Liver (tissue), 3 donors: Measurements from ENCODE around the gene DDX23.

ENCODE experiments used
- JUND ChIP-seq, 2 donors: IDR thresholded peaks; 2 replicates each; pipeline ENCODE4 v1.6.1; 2016; ENCODE audit warnings: antibody characterized with exemption in 2 of 2
- RAD21 ChIP-seq, 2 donors: IDR thresholded peaks; 2 replicates each; pipeline ENCODE4 v1.6.1; 2016; ENCODE audit warnings: antibody characterized with exemption in 2 of 2, mild to moderate bottlenecking in 2 of 2
- YY1 ChIP-seq: IDR thresholded peaks from 2 replicates; pipeline ENCODE4 v1.6.1; 2016; ENCODE audit warnings: antibody characterized with exemption, mild to moderate bottlenecking
- TF ChIP-seq, protein P1 (sequence below): fragments of 150-350 bp; IDR thresholded peaks from 2 replicates; pipeline ENCODE4 v1.5.1; 2017; ENCODE audit warnings: improper control_type of control experiment, low read depth, low read length; ENCODE audit not compliant: missing input control
- TF ChIP-seq, protein P2 (sequence below): IDR thresholded peaks from 2 replicates; pipeline ENCODE4 v1.6.1; 2016; ENCODE audit warnings: antibody characterized with exemption, mild to moderate bottlenecking
- TF ChIP-seq, protein P3 (sequence below): IDR thresholded peaks from 2 replicates; pipeline ENCODE4 v1.6.1; 2016; ENCODE audit warnings: antibody characterized with exemption
- donor health status: healthy.
- donor health status: healthy.

DNA sequence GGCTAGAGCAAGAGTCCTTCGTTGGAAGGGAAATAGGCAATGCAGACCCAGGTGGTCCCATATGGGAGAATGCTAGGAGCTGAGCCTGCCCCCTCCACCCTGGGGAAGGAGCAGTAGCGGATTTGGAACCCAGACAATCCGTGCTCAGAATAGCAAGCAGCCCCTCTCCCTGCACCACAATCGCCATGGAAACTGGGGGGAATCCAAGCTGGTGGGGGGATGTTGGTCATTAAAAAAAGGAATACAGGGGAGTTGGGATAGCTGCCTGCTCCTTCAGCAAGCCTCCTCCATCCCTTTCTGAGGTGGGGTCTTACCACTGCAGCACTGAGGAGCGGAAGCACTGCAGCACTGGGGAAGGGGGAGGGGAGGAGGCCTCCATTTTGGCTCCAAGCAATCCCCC, 10.8 kb upstream of the DDX23 start:
- TF ChIP-seq, protein P1, sequence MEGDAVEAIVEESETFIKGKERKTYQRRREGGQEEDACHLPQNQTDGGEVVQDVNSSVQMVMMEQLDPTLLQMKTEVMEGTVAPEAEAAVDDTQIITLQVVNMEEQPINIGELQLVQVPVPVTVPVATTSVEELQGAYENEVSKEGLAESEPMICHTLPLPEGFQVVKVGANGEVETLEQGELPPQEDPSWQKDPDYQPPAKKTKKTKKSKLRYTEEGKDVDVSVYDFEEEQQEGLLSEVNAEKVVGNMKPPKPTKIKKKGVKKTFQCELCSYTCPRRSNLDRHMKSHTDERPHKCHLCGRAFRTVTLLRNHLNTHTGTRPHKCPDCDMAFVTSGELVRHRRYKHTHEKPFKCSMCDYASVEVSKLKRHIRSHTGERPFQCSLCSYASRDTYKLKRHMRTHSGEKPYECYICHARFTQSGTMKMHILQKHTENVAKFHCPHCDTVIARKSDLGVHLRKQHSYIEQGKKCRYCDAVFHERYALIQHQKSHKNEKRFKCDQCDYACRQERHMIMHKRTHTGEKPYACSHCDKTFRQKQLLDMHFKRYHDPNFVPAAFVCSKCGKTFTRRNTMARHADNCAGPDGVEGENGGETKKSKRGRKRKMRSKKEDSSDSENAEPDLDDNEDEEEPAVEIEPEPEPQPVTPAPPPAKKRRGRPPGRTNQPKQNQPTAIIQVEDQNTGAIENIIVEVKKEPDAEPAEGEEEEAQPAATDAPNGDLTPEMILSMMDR: no peak
- TF ChIP-seq, protein P2, sequence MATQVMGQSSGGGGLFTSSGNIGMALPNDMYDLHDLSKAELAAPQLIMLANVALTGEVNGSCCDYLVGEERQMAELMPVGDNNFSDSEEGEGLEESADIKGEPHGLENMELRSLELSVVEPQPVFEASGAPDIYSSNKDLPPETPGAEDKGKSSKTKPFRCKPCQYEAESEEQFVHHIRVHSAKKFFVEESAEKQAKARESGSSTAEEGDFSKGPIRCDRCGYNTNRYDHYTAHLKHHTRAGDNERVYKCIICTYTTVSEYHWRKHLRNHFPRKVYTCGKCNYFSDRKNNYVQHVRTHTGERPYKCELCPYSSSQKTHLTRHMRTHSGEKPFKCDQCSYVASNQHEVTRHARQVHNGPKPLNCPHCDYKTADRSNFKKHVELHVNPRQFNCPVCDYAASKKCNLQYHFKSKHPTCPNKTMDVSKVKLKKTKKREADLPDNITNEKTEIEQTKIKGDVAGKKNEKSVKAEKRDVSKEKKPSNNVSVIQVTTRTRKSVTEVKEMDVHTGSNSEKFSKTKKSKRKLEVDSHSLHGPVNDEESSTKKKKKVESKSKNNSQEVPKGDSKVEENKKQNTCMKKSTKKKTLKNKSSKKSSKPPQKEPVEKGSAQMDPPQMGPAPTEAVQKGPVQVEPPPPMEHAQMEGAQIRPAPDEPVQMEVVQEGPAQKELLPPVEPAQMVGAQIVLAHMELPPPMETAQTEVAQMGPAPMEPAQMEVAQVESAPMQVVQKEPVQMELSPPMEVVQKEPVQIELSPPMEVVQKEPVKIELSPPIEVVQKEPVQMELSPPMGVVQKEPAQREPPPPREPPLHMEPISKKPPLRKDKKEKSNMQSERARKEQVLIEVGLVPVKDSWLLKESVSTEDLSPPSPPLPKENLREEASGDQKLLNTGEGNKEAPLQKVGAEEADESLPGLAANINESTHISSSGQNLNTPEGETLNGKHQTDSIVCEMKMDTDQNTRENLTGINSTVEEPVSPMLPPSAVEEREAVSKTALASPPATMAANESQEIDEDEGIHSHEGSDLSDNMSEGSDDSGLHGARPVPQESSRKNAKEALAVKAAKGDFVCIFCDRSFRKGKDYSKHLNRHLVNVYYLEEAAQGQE: no peak
- TF ChIP-seq YY1: no peak
- TF ChIP-seq, protein P3, sequence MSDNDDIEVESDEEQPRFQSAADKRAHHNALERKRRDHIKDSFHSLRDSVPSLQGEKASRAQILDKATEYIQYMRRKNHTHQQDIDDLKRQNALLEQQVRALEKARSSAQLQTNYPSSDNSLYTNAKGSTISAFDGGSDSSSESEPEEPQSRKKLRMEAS: no peak
- TF ChIP-seq JUND (IDR thresholded peaks at IDR 0.05): no peak
- TF ChIP-seq RAD21 (IDR thresholded peaks at IDR 0.05): no peak
